Measurements from ENCODE around the gene TM4SF18. TPM values are rescaled to one million over a fixed set of nuclear protein-coding genes. Genes with fewer than 3 reads are reported as not detected.
A peak's percentile ranks its signal among the peaks of the same experiment; 100 is the strongest.

TM4SF18 gene
- total RNA-seq, 6 experiments from 2014 or later: 0.05 to 0.19 (median 0.09) TPM; not detected in 2

DNA sequence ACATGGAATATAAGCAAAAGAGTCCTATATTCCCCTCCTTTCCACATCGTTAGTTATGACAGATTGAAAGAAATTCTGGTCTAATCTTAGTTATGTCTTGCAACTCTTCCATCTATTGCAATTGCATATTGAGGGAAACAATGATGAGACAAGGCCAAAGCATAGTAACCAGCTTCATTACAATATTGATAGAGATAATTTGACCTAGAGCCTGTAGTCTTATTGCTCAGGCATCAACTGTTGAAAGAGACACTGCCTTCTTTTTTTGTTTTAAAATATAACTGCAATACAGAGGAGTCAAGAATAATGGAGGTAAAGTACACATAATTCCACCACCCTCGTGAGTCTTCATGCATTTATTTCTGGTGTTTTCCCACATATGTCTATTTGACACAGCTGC is 2.0 kb downstream of the TM4SF18 start:
- TF ChIP-seq, protein P1, sequence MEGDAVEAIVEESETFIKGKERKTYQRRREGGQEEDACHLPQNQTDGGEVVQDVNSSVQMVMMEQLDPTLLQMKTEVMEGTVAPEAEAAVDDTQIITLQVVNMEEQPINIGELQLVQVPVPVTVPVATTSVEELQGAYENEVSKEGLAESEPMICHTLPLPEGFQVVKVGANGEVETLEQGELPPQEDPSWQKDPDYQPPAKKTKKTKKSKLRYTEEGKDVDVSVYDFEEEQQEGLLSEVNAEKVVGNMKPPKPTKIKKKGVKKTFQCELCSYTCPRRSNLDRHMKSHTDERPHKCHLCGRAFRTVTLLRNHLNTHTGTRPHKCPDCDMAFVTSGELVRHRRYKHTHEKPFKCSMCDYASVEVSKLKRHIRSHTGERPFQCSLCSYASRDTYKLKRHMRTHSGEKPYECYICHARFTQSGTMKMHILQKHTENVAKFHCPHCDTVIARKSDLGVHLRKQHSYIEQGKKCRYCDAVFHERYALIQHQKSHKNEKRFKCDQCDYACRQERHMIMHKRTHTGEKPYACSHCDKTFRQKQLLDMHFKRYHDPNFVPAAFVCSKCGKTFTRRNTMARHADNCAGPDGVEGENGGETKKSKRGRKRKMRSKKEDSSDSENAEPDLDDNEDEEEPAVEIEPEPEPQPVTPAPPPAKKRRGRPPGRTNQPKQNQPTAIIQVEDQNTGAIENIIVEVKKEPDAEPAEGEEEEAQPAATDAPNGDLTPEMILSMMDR (IDR thresholded peaks at IDR 0.05): no peak
- no peaks in the 10 kb centered on the region for H3K9me3 Mint-ChIP-seq
- H3K36me3 Mint-ChIP-seq (ENCODE audit: low read depth): no peaks in the 10 kb centered on the region
- H3K4me3 Mint-ChIP-seq: no peak overlapping the region
- H3K27me3 Mint-ChIP-seq (ENCODE audit: insufficient read depth): no peaks in the 10 kb centered on the region
- no peak for DNase-seq
- H3K4me1 Mint-ChIP-seq (ENCODE audit: low read depth): peaks cover 13% of the 10 kb centered on the region
- H3K27ac Mint-ChIP-seq: no peak overlapping the region

DNA sequence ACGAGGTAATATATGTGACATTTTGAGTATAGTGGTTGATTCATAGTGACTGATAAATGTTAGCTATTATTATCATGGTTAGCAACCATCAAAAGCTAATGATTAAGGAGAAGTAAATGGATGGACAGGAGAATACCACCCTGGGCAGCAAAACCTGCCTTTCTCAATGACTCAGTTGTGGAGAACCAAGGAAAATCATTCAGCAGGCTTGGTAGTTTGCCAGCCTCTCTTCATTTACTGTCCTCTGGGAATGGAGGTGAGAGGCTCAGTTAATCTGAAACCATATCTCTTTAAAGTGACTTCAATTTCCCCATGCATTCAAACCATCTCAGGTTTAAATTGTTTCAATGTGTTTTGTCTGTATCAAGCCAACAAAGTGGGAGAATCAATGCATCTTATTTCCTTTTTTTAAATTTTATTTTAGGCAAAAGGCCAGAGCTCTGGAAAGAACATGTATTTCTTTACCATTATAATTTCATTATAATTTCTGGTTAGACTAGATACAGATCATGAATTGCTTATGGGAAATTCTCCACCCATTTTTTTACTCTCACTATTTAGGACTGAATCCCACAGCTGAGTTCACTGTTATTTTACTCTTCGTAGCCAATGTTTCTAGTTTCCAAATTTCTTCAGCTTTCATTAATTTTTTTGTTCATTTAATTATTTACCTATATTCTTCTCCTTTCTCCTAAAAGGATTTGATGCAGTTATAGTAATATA is 2.7 kb downstream of the TM4SF18 start:
- Mint-ChIP-seq H3K36me3 (ENCODE audit: low read depth) (no peaks in the 10 kb centered on the region), H3K4me3 (no peak overlapping the region), H3K27me3 (ENCODE audit: insufficient read depth) (no peaks in the 10 kb centered on the region), H3K4me1 (ENCODE audit: low read depth) (peaks cover 13% of the 10 kb centered on the region), H3K9me3 (no peaks in the 10 kb centered on the region), H3K27ac (no peak overlapping the region)
- TF ChIP-seq, protein P1 (IDR thresholded peaks at IDR 0.05): no peak
- DNase-seq: peak; percentile 28

DNA sequence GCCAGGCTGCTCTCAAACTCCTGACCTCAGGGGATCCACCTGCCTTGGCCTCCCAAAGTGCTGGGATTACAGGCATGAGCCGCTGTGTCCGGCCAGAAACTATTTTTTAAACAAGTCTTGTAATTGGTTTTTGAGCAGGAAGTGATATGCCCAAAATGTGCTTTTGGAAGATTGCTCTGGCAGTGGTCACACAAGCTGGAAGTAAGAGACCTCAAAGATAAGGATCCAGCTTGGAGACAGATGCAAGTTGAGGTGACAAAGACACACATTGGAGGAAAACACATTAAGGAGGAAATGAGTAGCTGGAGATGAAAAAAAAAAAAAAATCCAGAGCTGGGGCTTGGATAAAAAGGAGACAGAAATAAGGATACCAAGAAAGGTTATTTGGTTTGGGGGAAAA is 6.3 kb downstream of the TM4SF18 start:
- Mint-ChIP-seq H3K4me3 (no peak overlapping the region), H3K27ac (no peak overlapping the region), H3K36me3 (ENCODE audit: low read depth) (no peaks in the 10 kb centered on the region), H3K27me3 (ENCODE audit: insufficient read depth) (no peaks in the 10 kb centered on the region), H3K9me3 (no peaks in the 10 kb centered on the region), H3K4me1 (ENCODE audit: low read depth) (peaks cover 13% of the 10 kb centered on the region)
- no peak for DNase-seq
- TF ChIP-seq, protein P1 (IDR thresholded peaks at IDR 0.05): no peak

DNA sequence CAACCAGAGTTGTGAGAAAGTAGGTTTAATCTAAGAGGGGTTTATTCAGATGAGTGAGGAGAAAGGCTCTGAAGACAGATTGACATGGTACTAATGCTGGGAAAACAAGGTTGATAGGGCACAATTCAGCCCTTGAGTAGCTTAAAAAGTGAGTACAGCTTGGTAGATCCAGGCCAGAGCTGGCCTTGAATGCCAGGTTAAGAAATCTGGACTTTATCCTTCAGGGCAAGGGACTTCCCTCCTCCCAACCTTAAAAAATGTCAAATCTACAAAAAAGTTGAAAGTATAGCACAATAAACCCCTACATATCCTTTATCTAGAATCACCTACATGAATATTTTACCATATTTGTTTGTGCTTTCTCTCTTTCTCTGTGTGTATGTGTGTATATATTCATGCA is 7.9 kb downstream of the TM4SF18 start:
- peaks cover 9% of the 10 kb centered on the region for H3K4me1 Mint-ChIP-seq (ENCODE audit: low read depth)
- no peaks in the 10 kb centered on the region for H3K36me3 Mint-ChIP-seq (ENCODE audit: low read depth)
- no peak for DNase-seq
- TF ChIP-seq, protein P1 (IDR thresholded peaks at IDR 0.05): no peak
- no peaks in the 10 kb centered on the region for H3K9me3 Mint-ChIP-seq
- no peaks in the 10 kb centered on the region for H3K27me3 Mint-ChIP-seq (ENCODE audit: insufficient read depth)
- no peak overlapping the region for H3K27ac Mint-ChIP-seq
- no peak overlapping the region for H3K4me3 Mint-ChIP-seq

DNA sequence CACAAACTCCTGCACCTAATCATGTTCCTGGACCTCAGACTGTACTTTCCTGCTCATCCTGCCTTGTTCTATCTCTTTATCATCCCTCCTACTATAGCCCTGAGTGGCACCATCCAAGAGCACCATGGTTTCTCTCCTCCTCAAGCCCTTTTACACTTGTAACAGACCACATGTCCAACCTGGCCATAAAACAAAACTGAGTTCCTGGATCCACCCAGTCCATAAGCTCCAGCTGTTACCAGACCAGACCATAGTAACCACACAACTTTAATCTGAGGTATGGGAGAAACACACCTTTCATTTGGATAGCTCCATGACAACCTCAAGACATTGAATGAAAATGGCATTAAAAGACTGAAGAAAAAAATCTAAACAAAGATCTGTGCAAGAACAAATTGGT is 9.1 kb downstream of the TM4SF18 start:
- no peak for DNase-seq
- Mint-ChIP-seq H3K27me3 (ENCODE audit: insufficient read depth) (no peaks in the 10 kb centered on the region), H3K9me3 (no peaks in the 10 kb centered on the region), H3K27ac (no peak overlapping the region), H3K4me1 (ENCODE audit: low read depth) (no peaks in the 10 kb centered on the region), H3K36me3 (ENCODE audit: low read depth) (no peaks in the 10 kb centered on the region), H3K4me3 (no peak overlapping the region)
- TF ChIP-seq, protein P1 (IDR thresholded peaks at IDR 0.05): no peak
